Brain microvascular endothelial cell (primary cell): Measurements from ENCODE around the gene SP140L.
"Not testable (repeated sequence)": the region's sequence is repeated elsewhere in the genome, so short reads cannot be mapped to it uniquely, and the experiment has no call there.

Source experiments
- DNase-seq: peaks from one replicate; pipeline ENCODE4 v3.0.0-alpha.2; 2020
- H3K27ac ChIP-seq: fragments of 250-450 bp; sonication (Bioruptor Pico); 2 replicates; pipeline ENCODE4 v1.5.1; 2020; ENCODE audit warnings: mild to moderate bottlenecking, moderate library complexity
- H3K27me3 ChIP-seq: fragments of 250-450 bp; sonication (Bioruptor Pico); replicated peaks from 2 replicates; pipeline ENCODE4 v1.5.1; 2020; ENCODE audit warnings: mild to moderate bottlenecking
- H3K36me3 ChIP-seq: fragments of 250-450 bp; sonication (Bioruptor Pico); replicated peaks from 2 replicates; pipeline ENCODE4 v1.5.1; 2020; ENCODE audit warnings: mild to moderate bottlenecking
- H3K4me3 ChIP-seq: 2 replicates; pipeline ENCODE4 v1.5.1; 2011; ENCODE audit warnings: low read depth, mild to moderate bottlenecking, control low read depth, low read length, moderate library complexity
- in situ Hi-C: cut with HindIII; loops from 2 replicates; pipeline ENCODE4 v1.10.0; 2017; ENCODE audit warnings: low sequenced_read_pairs, low pct_ligation_motif_present
- TF ChIP-seq, protein P1 (sequence below): IDR thresholded peaks from 2 replicates; pipeline ENCODE4 v1.5.1; 2011; ENCODE audit warnings: low read depth, mild to moderate bottlenecking, moderate library complexity, low read length, control low read depth, inconsistent platforms; ENCODE audit errors: missing control alignments

Gene SP140L

DNA sequence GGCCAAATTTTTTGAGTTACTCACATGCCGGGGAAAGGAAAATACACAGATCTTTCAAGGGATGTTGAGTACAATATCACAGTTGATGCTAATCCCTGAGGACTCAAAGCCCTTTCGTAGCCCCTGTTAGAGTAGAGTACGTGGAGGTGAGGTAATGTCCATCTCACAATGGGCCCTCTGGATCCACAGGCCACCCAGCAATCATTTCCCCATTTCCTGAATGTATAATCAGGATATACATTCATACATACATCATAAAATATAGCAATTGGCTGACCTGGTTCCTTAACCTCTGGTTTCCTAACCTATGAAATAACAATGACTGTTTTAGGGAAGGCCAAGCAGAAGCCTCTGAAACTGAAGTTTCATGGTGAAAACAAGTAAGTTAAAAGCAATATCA lies 78.8 kb downstream of the SP140L start:
- no peak overlapping the region for H3K4me3 ChIP-seq
- peaks cover 2% of the 10 kb centered on the region for H3K36me3 ChIP-seq
- H3K27ac ChIP-seq = no peak overlapping the region
- no peak for DNase-seq
- H3K27me3 ChIP-seq = no peaks in the 10 kb centered on the region
- in situ Hi-C loops = no loop called here
- TF ChIP-seq, protein P1, sequence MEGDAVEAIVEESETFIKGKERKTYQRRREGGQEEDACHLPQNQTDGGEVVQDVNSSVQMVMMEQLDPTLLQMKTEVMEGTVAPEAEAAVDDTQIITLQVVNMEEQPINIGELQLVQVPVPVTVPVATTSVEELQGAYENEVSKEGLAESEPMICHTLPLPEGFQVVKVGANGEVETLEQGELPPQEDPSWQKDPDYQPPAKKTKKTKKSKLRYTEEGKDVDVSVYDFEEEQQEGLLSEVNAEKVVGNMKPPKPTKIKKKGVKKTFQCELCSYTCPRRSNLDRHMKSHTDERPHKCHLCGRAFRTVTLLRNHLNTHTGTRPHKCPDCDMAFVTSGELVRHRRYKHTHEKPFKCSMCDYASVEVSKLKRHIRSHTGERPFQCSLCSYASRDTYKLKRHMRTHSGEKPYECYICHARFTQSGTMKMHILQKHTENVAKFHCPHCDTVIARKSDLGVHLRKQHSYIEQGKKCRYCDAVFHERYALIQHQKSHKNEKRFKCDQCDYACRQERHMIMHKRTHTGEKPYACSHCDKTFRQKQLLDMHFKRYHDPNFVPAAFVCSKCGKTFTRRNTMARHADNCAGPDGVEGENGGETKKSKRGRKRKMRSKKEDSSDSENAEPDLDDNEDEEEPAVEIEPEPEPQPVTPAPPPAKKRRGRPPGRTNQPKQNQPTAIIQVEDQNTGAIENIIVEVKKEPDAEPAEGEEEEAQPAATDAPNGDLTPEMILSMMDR = no peak

GRCh38 chr2:230408244-230408842 lies 81.3 kb downstream of the SP140L start:
- no peak overlapping the region for H3K27ac ChIP-seq
- TF ChIP-seq, protein P1 = no peak
- H3K27me3 ChIP-seq = no peaks in the 10 kb centered on the region
- in situ Hi-C loops = no loop called here
- no peak overlapping the region for H3K4me3 ChIP-seq
- peaks cover 2% of the 10 kb centered on the region for H3K36me3 ChIP-seq
- DNase-seq = peak; percentile 49

GRCh38 chr2:230409316-230409715 lies 82.3 kb downstream of the SP140L start:
- DNase-seq, H3K4me3 ChIP-seq, H3K27me3 ChIP-seq, H3K27ac ChIP-seq, in situ Hi-C loops, H3K36me3 ChIP-seq: not testable (repeated sequence)

DNA sequence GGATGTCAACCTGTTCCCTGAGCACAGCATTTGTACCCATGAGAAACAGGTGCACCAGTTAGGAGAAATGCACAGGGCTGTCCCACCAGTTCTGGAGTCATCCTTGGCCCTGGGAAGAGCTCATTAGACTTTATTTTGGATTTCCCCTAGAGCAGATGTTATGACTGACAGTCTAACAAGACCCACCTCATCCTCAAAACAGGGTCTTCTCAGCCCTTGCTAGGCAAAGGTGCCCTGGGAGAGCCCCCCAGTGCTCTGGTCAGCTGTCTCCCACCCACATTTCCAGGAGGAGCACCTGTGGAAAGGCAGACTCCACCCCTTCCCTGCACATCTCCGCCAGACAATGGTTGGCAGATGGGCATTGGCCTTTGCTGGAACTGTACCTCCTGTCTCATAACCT lies 83.3 kb downstream of the SP140L start:
- Histone ChIP-seq H3K27ac (no peak overlapping the region), H3K36me3 (no peaks in the 10 kb centered on the region), H3K4me3 (no peak overlapping the region), H3K27me3 (no peaks in the 10 kb centered on the region)
- DNase-seq = no peak
- TF ChIP-seq, protein P1 = no peak
- in situ Hi-C loops = no loop called here

DNA sequence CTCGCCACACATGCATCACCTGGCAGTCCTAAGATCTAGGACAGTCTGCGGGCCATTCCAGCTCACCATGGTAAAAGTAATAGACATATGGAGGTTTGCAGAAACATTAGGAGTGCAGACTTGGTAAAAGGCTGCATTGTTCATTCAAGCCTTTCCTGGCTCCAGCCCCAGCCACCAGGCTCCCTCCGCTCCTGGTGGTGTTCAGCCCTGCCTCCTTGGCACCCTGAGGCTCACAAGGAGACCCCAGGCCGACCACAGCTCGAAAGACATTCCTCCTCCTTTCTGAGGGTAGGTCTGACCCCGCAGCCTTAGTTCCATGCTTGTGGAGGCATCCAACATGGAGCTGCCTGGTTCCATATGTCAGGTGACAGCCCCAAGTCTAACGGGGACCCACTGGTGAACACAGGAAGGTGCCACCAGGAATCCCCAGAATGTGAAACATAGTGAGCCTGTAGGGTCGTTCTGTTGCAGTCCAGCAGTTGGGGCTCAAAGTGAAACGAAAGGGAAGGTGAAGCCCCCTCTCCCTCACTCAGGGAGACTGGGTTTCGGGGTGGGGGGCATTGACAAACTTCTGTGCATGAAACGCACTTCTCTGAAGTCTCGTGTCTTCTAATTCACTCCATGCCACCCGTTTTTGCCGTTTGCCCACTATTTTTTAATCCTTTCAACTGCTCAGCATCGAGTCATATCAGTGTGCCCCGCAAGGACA lies 84.0 kb downstream of the SP140L start:
- no peak for DNase-seq

More for the DNA sequence above, 84.0 kb downstream of the SP140L start:
- in situ Hi-C loops = no loop called here
- TF ChIP-seq, protein P1 = no peak
- Histone ChIP-seq H3K4me3 (peak overlapping the region; percentile 75), H3K36me3 (no peaks in the 10 kb centered on the region), H3K27me3 (no peaks in the 10 kb centered on the region), H3K27ac (peak overlapping the region; percentile 47)
